IMR-90 (cell line): ENCODE measurements around the gene C10orf62. TPM values are rescaled to one million over a fixed set of nuclear protein-coding genes. Genes with fewer than 3 reads are reported as not detected.

ENCODE experiments used
- ATAC-seq: fragments of 200-7000 bp; cut with Tn5 transposase; 2 replicates; pipeline ENCODE4 v1.9.1; 2020; ENCODE audit warnings: low read depth, mild to moderate bottlenecking, moderate library complexity
- BruUV-seq: library from RNA; stranded (reverse); fragments of 400-500 nt; replicated peaks from 2 replicates; lab custom pipeline; 2021; lab: Mats Ljungman, UMichigan
- CTCF ChIA-PET: fragments of 300-600 bp; formaldehyde crosslinking; extraction: SDS; loops from one replicate; lab custom pipeline; 2021; ENCODE audit warnings: antibody characterized with exemption; lab: Yijun Ruan, JAX
- POLR2A ChIA-PET: fragments of 300-600 bp; sonication (Branson Sonifier 250); formaldehyde crosslinking; loops from one replicate; lab custom pipeline; 2022; ENCODE audit warnings: antibody characterized with exemption; ENCODE audit not compliant: unreplicated experiment; lab: Charles Lee
- DNase-seq: peaks from one replicate; pipeline ENCODE4 v3.0.0; 2013
- H2AFZ ChIP-seq: replicated peaks from 2 replicates; pipeline ENCODE3; 2013; ENCODE audit warnings: low read length, mild to moderate bottlenecking; ENCODE audit not compliant: poor library complexity
- H2AK5ac ChIP-seq: 2 replicates; pipeline ENCODE4 v1.6.1; 2013; ENCODE audit warnings: low read depth, low read length, inconsistent platforms
- H2AK9ac ChIP-seq: replicated peaks from 2 replicates; pipeline ENCODE3; 2013; ENCODE audit warnings: mild to moderate bottlenecking, low read depth, low read length, moderate library complexity; ENCODE audit not compliant: poor library complexity
- H2BK120ac ChIP-seq: 2 replicates; pipeline ENCODE4 v1.6.1; 2013; ENCODE audit warnings: low read depth, low read length, inconsistent platforms
- H2BK15ac ChIP-seq: 3 replicates; pipeline ENCODE4 v1.6.1; 2013; ENCODE audit warnings: low read depth, low read length, inconsistent platforms
- H2BK20ac ChIP-seq: 2 replicates; pipeline ENCODE4 v1.6.1; 2013; ENCODE audit warnings: low read depth, mild to moderate bottlenecking, inconsistent platforms, low read length, moderate library complexity
- H2BK5ac ChIP-seq: 2 replicates; pipeline ENCODE4 v1.6.1; 2013; ENCODE audit warnings: mild to moderate bottlenecking, low read depth, low read length, inconsistent platforms; ENCODE audit not compliant: poor library complexity, severe bottlenecking
- H3K14ac ChIP-seq: replicated peaks from 2 replicates; pipeline ENCODE4 v1.6.1; 2013; ENCODE audit warnings: low read depth, low read length, inconsistent platforms
- H3K18ac ChIP-seq: 2 replicates; pipeline ENCODE4 v1.6.1; 2013; ENCODE audit warnings: low read depth, low read length, control low read depth
- H3K23ac ChIP-seq: 2 replicates; pipeline ENCODE4 v1.6.1; 2013; ENCODE audit warnings: low read depth, low read length, inconsistent platforms
- H3K27ac ChIP-seq: 2 replicates; pipeline ENCODE4 v1.5.1; 2013; ENCODE audit warnings: mild to moderate bottlenecking, control low read depth, low read length; ENCODE audit not compliant: insufficient read depth
- H3K27me3 ChIP-seq: 2 replicates; pipeline ENCODE4 v1.6.1; 2013; ENCODE audit warnings: low read length; ENCODE audit not compliant: control insufficient read depth, insufficient read depth
- H3K36me3 ChIP-seq: 2 replicates; pipeline ENCODE4 v1.6.1; 2013; ENCODE audit warnings: low read length, mixed read lengths; ENCODE audit not compliant: control insufficient read depth, insufficient read depth
- H3K4ac ChIP-seq: 2 replicates; pipeline ENCODE4 v1.6.1; 2013; ENCODE audit warnings: low read depth, low read length, inconsistent platforms
- H3K4me1 ChIP-seq: 2 replicates; pipeline ENCODE4 v1.6.1; 2013; ENCODE audit warnings: low read length, mixed read lengths; ENCODE audit not compliant: control insufficient read depth, insufficient read depth
- H3K4me2 ChIP-seq: 2 replicates; pipeline ENCODE4 v1.6.1; 2013; ENCODE audit warnings: low read depth, mild to moderate bottlenecking, control low read depth, low read length, moderate library complexity
- H3K4me3 ChIP-seq: 2 replicates; pipeline ENCODE4 v1.5.1; 2013; ENCODE audit warnings: low read depth, mild to moderate bottlenecking, control low read depth, low read length, moderate library complexity; ENCODE audit not compliant: insufficient read depth
- H3K56ac ChIP-seq: 2 replicates; pipeline ENCODE4 v1.6.1; 2013; ENCODE audit warnings: low read length, inconsistent platforms; ENCODE audit not compliant: insufficient read depth; ENCODE audit errors: extremely low read depth
- H3K79me1 ChIP-seq, 2 experiments: 2 replicates each; pipeline ENCODE4 v1.6.1; 2013; ENCODE audit warnings: low read length in 2 of 2, inconsistent platforms in 1 of 2, low read depth in 1 of 2
- H3K9ac ChIP-seq: 2 replicates; pipeline ENCODE4 v1.6.1; 2013; ENCODE audit warnings: low read depth, low read length, control low read depth
- H3K9me1 ChIP-seq: 2 replicates; pipeline ENCODE4 v1.6.1; 2013; ENCODE audit warnings: low read length, inconsistent platforms; ENCODE audit not compliant: insufficient read depth
- H3K9me3 ChIP-seq: 2 replicates; pipeline ENCODE4 v1.6.1; 2013; ENCODE audit warnings: low read length; ENCODE audit not compliant: control insufficient read depth, insufficient read depth
- H4K20me1 ChIP-seq: 2 replicates; pipeline ENCODE4 v1.6.1; 2013; ENCODE audit warnings: low read length, inconsistent platforms; ENCODE audit not compliant: insufficient read depth
- H4K5ac ChIP-seq: 2 replicates; pipeline ENCODE4 v1.6.1; 2013; ENCODE audit warnings: mild to moderate bottlenecking, low read depth, low read length, control low read depth
- H4K8ac ChIP-seq, 2 experiments: 2 replicates each; pipeline ENCODE4 v1.6.1; 2013; ENCODE audit warnings: low read depth in 2 of 2, low read length in 2 of 2, control low read depth in 1 of 2, inconsistent platforms in 1 of 2
- H4K91ac ChIP-seq: 2 replicates; pipeline ENCODE4 v1.6.1; 2013; ENCODE audit warnings: low read depth, low read length, inconsistent platforms; ENCODE audit not compliant: insufficient read depth
- BHLHE40 ChIP-seq: fragments of 150-350 bp; IDR thresholded peaks from 2 replicates; pipeline ENCODE4 v1.6.1; 2016; ENCODE audit warnings: mild to moderate bottlenecking, low read depth, low read length
- CHD1 ChIP-seq: IDR thresholded peaks from 2 replicates; pipeline ENCODE4 v1.6.1; 2012; ENCODE audit warnings: low read depth, low read length, improper control_type of control experiment
- CTCF ChIP-seq: conservative IDR thresholded peaks from 2 replicates; pipeline ENCODE4 v1.5.1; 2012; ENCODE audit warnings: mild to moderate bottlenecking, low read depth, low read length, improper control_type of control experiment
- ELK1 ChIP-seq: fragments of 150-350 bp; IDR thresholded peaks from 2 replicates; pipeline ENCODE4 v1.6.1; 2016; ENCODE audit warnings: low read depth, mild to moderate bottlenecking, low read length, moderate library complexity, borderline replicate concordance
- MAFK ChIP-seq: IDR thresholded peaks from 2 replicates; pipeline ENCODE4 v1.6.1; 2012; ENCODE audit warnings: low read depth, low read length, improper control_type of control experiment
- MXI1 ChIP-seq: IDR thresholded peaks from 2 replicates; pipeline ENCODE4 v1.6.1; 2012; ENCODE audit warnings: low read depth, mild to moderate bottlenecking, low read length, moderate library complexity, borderline replicate concordance
- NFE2L2 ChIP-seq: fragments of 150-350 bp; IDR thresholded peaks from 2 replicates; pipeline ENCODE4 v1.6.1; 2016; ENCODE audit warnings: low read depth, mild to moderate bottlenecking, low read length
- POLR2A ChIP-seq: IDR thresholded peaks from 2 replicates; pipeline ENCODE4 v1.6.1; 2012; ENCODE audit warnings: mild to moderate bottlenecking, low read depth, low read length
- RCOR1 ChIP-seq: IDR thresholded peaks from 2 replicates; pipeline ENCODE4 v1.6.1; 2012; ENCODE audit warnings: mild to moderate bottlenecking, low read length, improper control_type of control experiment; ENCODE audit not compliant: insufficient replicate concordance
- WGBS, 2 experiments: methylation state at CpG; one replicate each; pipeline versions ENCODE4 v1.1.5 to v1.1.7; 2013; ENCODE audit warnings: missing lambda C conversion rate in 2 of 2; ENCODE audit not compliant: insufficient read length in 1 of 2; ENCODE audit errors: extremely low coverage in 2 of 2; 5-methylcytosine and 5-hydroxymethylcytosine counted together
- dilution Hi-C: fragments of 300-500 bp; cut with HindIII; formaldehyde crosslinking; loops from one replicate; pipeline ENCODE4 v1.14.3; 2018; ENCODE audit warnings: low sequenced_read_pairs; ENCODE audit not compliant: unreplicated experiment
- in situ Hi-C: fragments of 300-500 bp; cut with MboI; formaldehyde crosslinking; loops from 3 replicates; pipeline ENCODE4 v1.14.3; 2019; ENCODE audit warnings: low sequenced_read_pairs, inconsistent platforms, mixed read lengths
- intact Hi-C: fragments of 100-400 bp; cut with micrococcal nuclease; formaldehyde crosslinking; loops from 2 replicates; pipeline ENCODE4 v1.10.0; 2022
- polyA plus RNA-seq, 3 experiments: library from polyadenylated mRNA; depleted of rRNA; stranded (reverse); fragments of >200 nt; gene quantifications; 2 replicates each; pipeline ENCODE4 v1.2.3, GENCODE V29; 2012; ENCODE audit warnings: low replicate concordance in 1 of 3
- total RNA-seq: library from RNA; depleted of rRNA; stranded (reverse); fragments of >200 nt; gene quantifications from 2 replicates; pipeline ENCODE4 v1.2.3, GENCODE V29; 2012

The C10orf62 gene
- total and polyA plus RNA-seq, 2 of the 4 experiments (the other 2 are of a cell fraction) = not detected

GRCh38 chr10:97570789-97571471, 18.6 kb upstream of the C10orf62 start (continued):
- TF ChIP-seq CTCF = no peak

- Histone ChIP-seq H3K4me2 (no peak overlapping the region), H2AK5ac (no peak overlapping the region), H3K9me3 (no peaks in the 10 kb centered on the region), H3K9ac (no peak overlapping the region), H3K4me3 (no peak overlapping the region), H2BK20ac (no peak overlapping the region), H3K79me1 (peaks cover 1 to 2% of the 10 kb centered on the region in 2 experiments; a peak in 2 of 4 replicates), H3K56ac (no peak overlapping the region), H3K36me3 (peaks cover 19% of the 10 kb centered on the region), H2BK15ac (no peak overlapping the region), H4K8ac (no peak overlapping the region), H4K20me1 (peaks cover 5% of the 10 kb centered on the region; the same call in 1 of the 2 replicates), H4K91ac (no peak overlapping the region), H2AK9ac (no peak overlapping the region), H3K9me1 (peaks cover 11% of the 10 kb centered on the region), H3K23ac (no peak overlapping the region), H3K4ac (no peak overlapping the region), H3K27me3 (no peaks in the 10 kb centered on the region), H3K18ac (no peak overlapping the region), H2BK5ac (no peak overlapping the region), H3K4me1 (peaks cover 16% of the 10 kb centered on the region), H2BK120ac (no peak overlapping the region), H4K5ac (no peak overlapping the region), H3K27ac (no peak overlapping the region), H3K14ac (no peak overlapping the region), H2AFZ (no peak overlapping the region)
- TF ChIP-seq BHLHE40 = no peak
- no peak for TF ChIP-seq ELK1
- TF ChIP-seq CHD1 = no peak
- no peak for TF ChIP-seq POLR2A
- no peak for TF ChIP-seq MAFK
- no peak for TF ChIP-seq RCOR1
- no peak for TF ChIP-seq NFE2L2
- no peak for TF ChIP-seq CTCF
- TF ChIP-seq MXI1 = no peak
- intact Hi-C loops (loop anchor here (1.0 to 5.0 kb wide), 4 partner anchors 41 to 161 kb away; partner anchors contain the start of gene AVPI1), dilution Hi-C loops (no loop called here), in situ Hi-C loops (loop anchor here (10.0 kb wide), 1 partner anchor 163 kb away; the partner anchor contains the start of gene ZFYVE27)
- no TSS peak for BruUV-seq
- 92% methylated on average over 2 of the region's 3 CpGs; no CpG with 5 or more reads in 1 of the 2 experiments for WGBS, 2 experiments
- no peak for ATAC-seq
- POLR2A ChIA-PET = no interaction called here
- CTCF ChIA-PET = interaction anchor here (0.5 to 1.3 kb wide), 7 partner anchors 13 to 160 kb away, joined by 3 to 7 read pairs (median 3); no protein-coding TSS in a partner anchor
- no peak for DNase-seq
Measured at GRCh38 chr10:97571622-97572021, 17.9 kb upstream of the C10orf62 start.
